OCI-LY1 (cell line): ENCODE results near the gene PTPN11.

Source experiments
- H2AFZ ChIP-seq: fragments of 200-600 bp; sonication (generic), shearing (Covaris generic); 2 replicates; pipeline ENCODE4 v1.6.0; 2014; ENCODE audit warnings: antibody characterized with exemption, mild to moderate bottlenecking, low read length
- H3F3A ChIP-seq: fragments of 200-600 bp; sonication (generic), shearing (Covaris generic); 2 replicates; pipeline ENCODE4 v1.6.0; 2014; ENCODE audit warnings: mild to moderate bottlenecking, antibody characterized with exemption, low read length, moderate library complexity; ENCODE audit not compliant: insufficient read depth
- H3K27ac ChIP-seq: fragments of 200-600 bp; sonication (generic); 2 replicates; pipeline ENCODE4 v1.5.1; 2014; ENCODE audit warnings: low read length, mixed run types, mild to moderate bottlenecking, low read depth; ENCODE audit not compliant: poor library complexity, severe bottlenecking
- H3K27me3 ChIP-seq: fragments of 200-600 bp; sonication (generic); 2 replicates; pipeline ENCODE4 v1.6.0; 2014; ENCODE audit warnings: antibody characterized with exemption, mild to moderate bottlenecking, low read length, moderate library complexity; ENCODE audit not compliant: insufficient read depth
- H3K36me3 ChIP-seq: fragments of 200-600 bp; sonication (generic); 2 replicates; pipeline ENCODE4 v1.6.1; 2014; ENCODE audit warnings: mild to moderate bottlenecking, antibody characterized with exemption, low read length, moderate library complexity, mixed read lengths; ENCODE audit not compliant: insufficient read depth
- H3K4me1 ChIP-seq: fragments of 200-600 bp; sonication (generic); 2 replicates; pipeline ENCODE4 v1.5.1; 2014; ENCODE audit warnings: mild to moderate bottlenecking, low read length, moderate library complexity; ENCODE audit not compliant: insufficient read depth, severe bottlenecking
- H3K4me2 ChIP-seq: fragments of 200-600 bp; sonication (generic), shearing (Covaris generic); 2 replicates; pipeline ENCODE4 v1.6.1; 2014; ENCODE audit warnings: low read length
- H3K4me3 ChIP-seq: fragments of 200-600 bp; sonication (generic); 2 replicates; pipeline ENCODE4 v1.5.1; 2014; ENCODE audit warnings: low read length, low read depth, mild to moderate bottlenecking, mixed read lengths; ENCODE audit not compliant: poor library complexity, severe bottlenecking
- H3K79me2 ChIP-seq: fragments of 200-600 bp; shearing (Covaris generic); 2 replicates; pipeline ENCODE4 v1.6.1; 2016; ENCODE audit warnings: mixed run types, low read length, mixed read lengths; ENCODE audit not compliant: insufficient read depth
- H3K9ac ChIP-seq: fragments of 200-600 bp; sonication (generic), shearing (Covaris generic); 2 replicates; pipeline ENCODE4 v1.6.1; 2014; ENCODE audit warnings: mild to moderate bottlenecking, low read length, mixed read lengths
- H3K9me2 ChIP-seq: fragments of 200-600 bp; sonication (generic), shearing (Covaris generic); 2 replicates; pipeline ENCODE4 v1.6.1; 2014; ENCODE audit warnings: low read depth, mild to moderate bottlenecking, low read length, mixed read lengths
- H3K9me3 ChIP-seq: fragments of 200-600 bp; shearing (Covaris generic); 2 replicates; pipeline ENCODE4 v1.6.1; 2014; ENCODE audit warnings: low read length, mixed read lengths
- H4K20me1 ChIP-seq: fragments of 200-600 bp; sonication (generic), shearing (Covaris generic); 2 replicates; pipeline ENCODE4 v1.6.0; 2016; ENCODE audit warnings: mild to moderate bottlenecking, low read length; ENCODE audit not compliant: insufficient read depth
- EZH2 ChIP-seq: fragments of 200-600 bp; sonication (generic), shearing (Covaris generic); IDR thresholded peaks from 2 replicates; pipeline ENCODE4 v1.8.0; 2017; ENCODE audit warnings: borderline replicate concordance, mixed run types, mild to moderate bottlenecking, antibody characterized with exemption, low read length, moderate library complexity, mixed read lengths
- TF ChIP-seq, protein P1 (sequence below): fragments of 200-600 bp; sonication (generic), shearing (Covaris generic); IDR thresholded peaks from 2 replicates; pipeline ENCODE4 v1.5.1; 2017; ENCODE audit warnings: mild to moderate bottlenecking, antibody characterized with exemption, low read length, moderate library complexity, mixed read lengths

Gene PTPN11

DNA sequence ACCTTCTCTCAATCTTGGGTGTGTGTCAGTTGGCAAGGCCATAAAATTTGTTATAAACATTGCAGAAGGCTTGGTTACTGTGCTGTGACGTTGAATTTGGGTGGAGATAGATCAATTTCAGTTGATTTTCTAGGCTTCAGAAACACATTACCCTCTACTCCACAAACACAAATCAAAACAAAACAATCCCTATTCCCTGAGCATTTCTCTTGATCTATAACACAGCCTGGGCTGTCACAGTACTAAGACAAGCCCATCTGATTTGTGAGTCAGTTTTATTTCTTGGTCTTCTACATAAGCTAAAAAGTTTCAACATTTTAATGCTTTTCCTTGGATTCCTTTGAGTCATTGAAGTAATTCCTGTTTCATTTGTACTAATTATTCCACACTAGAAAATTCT, 79.8 kb downstream of the PTPN11 start:
- H3K36me3 ChIP-seq, result peaks cover 61% of the 10 kb centered on the region
- no peak overlapping the region for H3K4me3 ChIP-seq

DNA sequence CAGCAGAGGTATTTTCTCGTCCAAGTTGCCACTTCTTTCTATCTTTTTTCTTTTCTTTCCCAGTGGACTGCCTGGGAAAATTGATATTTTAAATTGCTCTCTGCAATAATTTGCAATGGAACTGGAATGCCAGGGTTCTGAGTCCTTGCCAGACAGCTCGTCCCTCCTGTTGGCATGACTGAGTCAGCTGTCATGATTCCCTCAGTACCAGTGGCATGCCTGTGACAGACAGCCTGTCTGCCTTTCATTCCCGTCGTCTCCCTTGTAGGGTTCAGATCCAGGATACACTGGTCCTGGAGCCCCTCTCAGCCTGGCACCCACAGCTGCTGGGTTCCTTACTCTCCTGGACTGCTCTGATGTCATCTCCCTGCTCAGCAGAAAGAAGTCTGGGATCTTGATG, 84.8 kb downstream of the PTPN11 start:
- Histone ChIP-seq H4K20me1 (no peaks in the 10 kb centered on the region), H3K27ac (no peak overlapping the region), H3K9me2 (no peaks in the 10 kb centered on the region), H3K4me3 (no peak overlapping the region), H3K36me3 (peaks cover 71% of the 10 kb centered on the region), H3K4me1 (no peaks in the 10 kb centered on the region), H3K27me3 (no peaks in the 10 kb centered on the region), H2AFZ (no peak overlapping the region), H3F3A (no peaks in the 10 kb centered on the region), H3K4me2 (no peak overlapping the region), H3K9ac (no peak overlapping the region), H3K9me3 (no peaks in the 10 kb centered on the region), H3K79me2 (no peaks in the 10 kb centered on the region)
- TF ChIP-seq, protein P1, sequence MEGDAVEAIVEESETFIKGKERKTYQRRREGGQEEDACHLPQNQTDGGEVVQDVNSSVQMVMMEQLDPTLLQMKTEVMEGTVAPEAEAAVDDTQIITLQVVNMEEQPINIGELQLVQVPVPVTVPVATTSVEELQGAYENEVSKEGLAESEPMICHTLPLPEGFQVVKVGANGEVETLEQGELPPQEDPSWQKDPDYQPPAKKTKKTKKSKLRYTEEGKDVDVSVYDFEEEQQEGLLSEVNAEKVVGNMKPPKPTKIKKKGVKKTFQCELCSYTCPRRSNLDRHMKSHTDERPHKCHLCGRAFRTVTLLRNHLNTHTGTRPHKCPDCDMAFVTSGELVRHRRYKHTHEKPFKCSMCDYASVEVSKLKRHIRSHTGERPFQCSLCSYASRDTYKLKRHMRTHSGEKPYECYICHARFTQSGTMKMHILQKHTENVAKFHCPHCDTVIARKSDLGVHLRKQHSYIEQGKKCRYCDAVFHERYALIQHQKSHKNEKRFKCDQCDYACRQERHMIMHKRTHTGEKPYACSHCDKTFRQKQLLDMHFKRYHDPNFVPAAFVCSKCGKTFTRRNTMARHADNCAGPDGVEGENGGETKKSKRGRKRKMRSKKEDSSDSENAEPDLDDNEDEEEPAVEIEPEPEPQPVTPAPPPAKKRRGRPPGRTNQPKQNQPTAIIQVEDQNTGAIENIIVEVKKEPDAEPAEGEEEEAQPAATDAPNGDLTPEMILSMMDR, result no peak
- TF ChIP-seq EZH2, result no peak

More for the DNA sequence above, 79.8 kb downstream of the PTPN11 start:
- Histone ChIP-seq H3F3A (no peaks in the 10 kb centered on the region), H3K9me2 (no peaks in the 10 kb centered on the region), H3K4me2 (no peak overlapping the region), H3K4me1 (no peaks in the 10 kb centered on the region), H3K9me3 (no peaks in the 10 kb centered on the region), H2AFZ (no peak overlapping the region), H3K27me3 (no peaks in the 10 kb centered on the region), H3K79me2 (no peaks in the 10 kb centered on the region), H3K27ac (no peak overlapping the region), H3K9ac (no peak overlapping the region), H4K20me1 (no peaks in the 10 kb centered on the region)
- TF ChIP-seq, protein P1, result no peak
- TF ChIP-seq EZH2, result no peak

DNA sequence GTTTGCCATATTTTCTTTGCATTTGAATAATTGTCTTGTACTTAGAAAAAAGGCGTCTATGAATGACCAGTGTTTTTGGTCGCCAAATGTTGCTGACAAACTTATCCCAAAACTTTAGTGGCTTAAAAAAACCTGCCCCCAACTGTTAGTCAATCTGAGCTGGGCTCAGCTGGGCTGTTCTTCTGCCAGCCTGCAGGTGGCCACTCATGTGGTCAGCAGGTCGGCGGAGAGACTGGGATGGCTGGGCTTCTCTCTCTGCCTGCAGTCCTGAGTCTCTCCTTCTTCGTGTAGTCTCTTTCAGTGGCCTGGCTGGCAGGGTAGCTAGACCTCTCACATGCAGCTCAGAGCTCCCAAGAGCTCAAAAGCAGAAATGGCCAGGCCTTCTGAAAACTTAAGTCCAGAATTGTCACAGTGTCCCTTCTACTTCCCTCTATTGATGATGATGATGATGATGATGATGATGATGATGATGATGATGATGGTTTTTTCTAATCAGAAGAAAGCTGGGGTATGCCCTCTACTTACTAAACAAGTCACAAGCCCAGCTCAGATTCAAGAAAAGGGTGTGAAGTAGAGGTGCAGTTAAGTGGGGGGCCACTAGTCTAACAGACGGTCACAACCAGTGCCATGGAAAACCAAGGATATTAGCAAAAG, 87.9 kb downstream of the PTPN11 start:
- Histone ChIP-seq H3K79me2 (no peaks in the 10 kb centered on the region), H3F3A (no peaks in the 10 kb centered on the region), H2AFZ (no peak overlapping the region), H3K9ac (no peak overlapping the region), H3K9me3 (no peaks in the 10 kb centered on the region), H3K4me3 (no peak overlapping the region), H3K36me3 (peaks cover 77% of the 10 kb centered on the region), H3K4me1 (no peaks in the 10 kb centered on the region), H3K4me2 (no peak overlapping the region), H4K20me1 (no peaks in the 10 kb centered on the region), H3K9me2 (no peaks in the 10 kb centered on the region), H3K27ac (no peak overlapping the region), H3K27me3 (no peaks in the 10 kb centered on the region)
- TF ChIP-seq EZH2, result no peak
- TF ChIP-seq, protein P1, result no peak
